GM12878 (cell line): ENCODE results near the gene DNAJB14. TPM values are rescaled to one million over a fixed set of nuclear protein-coding genes. Genes with fewer than 3 reads are reported as not detected.
A peak's percentile ranks its signal among the peaks of the same experiment; 100 is the strongest.

ENCODE experiments used
- ATAC-seq: fragments of 200-7000 bp; cut with Tn5 transposase; 3 replicates; pipeline ENCODE4 v1.9.1; 2020; ENCODE audit warnings: mild to moderate bottlenecking, moderate library complexity
- BruUV-seq: library from RNA; stranded (reverse); fragments of 400-500 nt; replicated peaks from 2 replicates; lab custom pipeline; 2021; lab: Mats Ljungman, UMichigan
- CTCF ChIA-PET: fragments of 300-600 bp; sonication (Branson Sonifier 250); formaldehyde crosslinking; extraction: SDS; loops from one replicate; lab custom pipeline; 2021; ENCODE audit warnings: inconsistent platforms; lab: Yijun Ruan, JAX
- POLR2A ChIA-PET: fragments of 350-600 bp; formaldehyde crosslinking; extraction: SDS; loops from one replicate; lab custom pipeline; 2021; ENCODE audit warnings: inconsistent platforms; lab: Charles Lee
- RAD21 ChIA-PET: fragments of 300-600 bp; sonication (Branson Sonifier 250); formaldehyde crosslinking; loops from one replicate; lab custom pipeline; 2023; ENCODE audit warnings: antibody characterized with exemption; ENCODE audit not compliant: unreplicated experiment; lab: Charles Lee
- SMC1A ChIA-PET: fragments of 300-600 bp; sonication (Branson Sonifier 250); formaldehyde crosslinking; loops from one replicate; lab custom pipeline; 2023; ENCODE audit not compliant: unreplicated experiment, uncharacterized antibody; lab: Charles Lee
- DNase-seq: peaks from one replicate; pipeline ENCODE4 v3.0.0-alpha.2; 2011; ENCODE audit warnings: low read depth, low spot score
- FAIRE-seq: peaks from 3 replicates; lab custom pipeline; 2011; peaks lifted over from hg19 to GRCh38; lab: Jason Lieb, UNC
- H2AFZ ChIP-seq: 2 replicates; pipeline ENCODE4 v1.6.0; 2011; ENCODE audit warnings: low read depth, low read length, control low read depth; ENCODE audit not compliant: control insufficient read depth
- H3K27ac ChIP-seq: 2 replicates; pipeline ENCODE4 v1.5.1; 2011; ENCODE audit warnings: control low read depth; ENCODE audit not compliant: control insufficient read depth, insufficient read depth
- H3K27me3 ChIP-seq, 2 experiments: replicated peaks in 1 of 2; 2 replicates each; pipeline versions ENCODE4 v1.6.0 to v1.6.1; 2011; ENCODE audit warnings: low read length in 1 of 2; ENCODE audit not compliant: control insufficient read depth in 2 of 2, insufficient read depth in 2 of 2
- H3K36me3 ChIP-seq, 2 experiments: 2 replicates each; pipeline ENCODE4 v1.5.1; 2011; ENCODE audit warnings: low read length in 1 of 2; ENCODE audit not compliant: control insufficient read depth in 2 of 2, insufficient read depth in 2 of 2
- H3K4me1 ChIP-seq: 2 replicates; pipeline ENCODE4 v1.6.1; 2011; ENCODE audit warnings: mild to moderate bottlenecking, low read length, moderate library complexity, mixed read lengths; ENCODE audit not compliant: control insufficient read depth, insufficient read depth
- H3K4me2 ChIP-seq: 2 replicates; pipeline ENCODE4 v1.6.0; 2011; ENCODE audit warnings: control low read depth; ENCODE audit not compliant: control insufficient read depth, insufficient read depth
- H3K4me3 ChIP-seq: fragments of 200-600 bp; sonication (generic); 2 replicates; pipeline ENCODE4 v1.5.1; 2016
- H3K79me2 ChIP-seq: 2 replicates; pipeline ENCODE4 v1.6.0; 2011; ENCODE audit warnings: low read length; ENCODE audit not compliant: control insufficient read depth, insufficient read depth
- H3K9ac ChIP-seq: 2 replicates; pipeline ENCODE4 v1.8.0; 2011; ENCODE audit warnings: low read length, control low read depth, mixed read lengths; ENCODE audit not compliant: control insufficient read depth, insufficient read depth
- H3K9me3 ChIP-seq: replicated peaks from 3 replicates; pipeline ENCODE4 v1.5.1; 2011; ENCODE audit warnings: mild to moderate bottlenecking, low read length; ENCODE audit not compliant: control insufficient read depth, insufficient read depth
- H4K20me1 ChIP-seq: 2 replicates; pipeline ENCODE4 v1.6.0; 2011; ENCODE audit not compliant: control insufficient read depth, insufficient read depth
- ATF3 ChIP-seq: IDR thresholded peaks from 2 replicates; pipeline ENCODE4 v1.6.1; 2011; ENCODE audit warnings: low read depth, mild to moderate bottlenecking, low read length, moderate library complexity, borderline replicate concordance; ENCODE audit errors: extremely low read depth
- ATF7 ChIP-seq: fragments of 450-650 bp; IDR thresholded peaks from 2 replicates; pipeline ENCODE4 v1.6.1; 2016; ENCODE audit warnings: low read depth, mild to moderate bottlenecking
- BACH1 ChIP-seq: fragments of 450-650 bp; IDR thresholded peaks from 2 replicates; pipeline ENCODE4 v1.6.1; 2017; ENCODE audit warnings: mild to moderate bottlenecking, borderline replicate concordance
- BRCA1 ChIP-seq: IDR thresholded peaks from 2 replicates; pipeline ENCODE4 v1.6.1; 2011; ENCODE audit warnings: low read depth, low read length, improper control_type of control experiment
- DPF2 ChIP-seq: fragments of 450-650 bp; IDR thresholded peaks from 2 replicates; pipeline ENCODE4 v1.6.1; 2017; ENCODE audit warnings: mild to moderate bottlenecking
- EP300 ChIP-seq, 2 experiments: fragments of 150-350 bp in 1 of 2; IDR thresholded peaks; 2 replicates each; pipeline ENCODE4 v1.6.1; 2011 to 2012; ENCODE audit warnings: low read depth in 2 of 2, low read length in 2 of 2, borderline replicate concordance in 1 of 2, improper control_type of control experiment in 1 of 2, inconsistent platforms in 1 of 2; ENCODE audit not compliant: control insufficient read depth in 1 of 2
- JUNB ChIP-seq: IDR thresholded peaks from 2 replicates; pipeline ENCODE4 v1.6.1; 2016; ENCODE audit warnings: antibody characterized with exemption, mild to moderate bottlenecking
- MEF2A ChIP-seq: IDR thresholded peaks from 2 replicates; pipeline ENCODE4 v1.6.1; 2011; ENCODE audit warnings: low read depth, mild to moderate bottlenecking, low read length, moderate library complexity; ENCODE audit not compliant: insufficient read depth
- NFIC ChIP-seq: IDR thresholded peaks from 2 replicates; pipeline ENCODE4 v1.6.1; 2012; ENCODE audit warnings: low read depth, mild to moderate bottlenecking, inconsistent platforms, low read length, moderate library complexity
- RELA ChIP-seq: fragments of 450-650 bp; IDR thresholded peaks from 2 replicates; pipeline ENCODE4 v1.8.0; 2014; ENCODE audit warnings: borderline replicate concordance; ENCODE audit not compliant: partially characterized antibody
- SMAD1 ChIP-seq: fragments of 450-650 bp; IDR thresholded peaks from 2 replicates; pipeline ENCODE4 v1.6.1; 2018; ENCODE audit warnings: mild to moderate bottlenecking, low read depth; ENCODE audit not compliant: partially characterized antibody
- STAT3 ChIP-seq: IDR thresholded peaks from 2 replicates; pipeline ENCODE4 v1.6.1; 2011; ENCODE audit warnings: low read depth, low read length, improper control_type of control experiment
- TCF3 ChIP-seq: IDR thresholded peaks from 2 replicates; pipeline ENCODE4 v1.6.1; 2012; ENCODE audit warnings: low read depth, mild to moderate bottlenecking, low read length, borderline replicate concordance; ENCODE audit not compliant: insufficient read depth
- WGBS: methylation state at CpG from one replicate; pipeline ENCODE4 v1.1.6; 2016; ENCODE audit warnings: low lambda C conversion rate; ENCODE audit not compliant: insufficient replicate concordance, insufficient coverage; ENCODE audit errors: missing lambda C conversion rate; 5-methylcytosine and 5-hydroxymethylcytosine counted together
- in situ Hi-C: fragments of 300-500 bp; cut with MboI; formaldehyde crosslinking; loops from 9 replicates; pipeline ENCODE4 v1.14.3; 2018; ENCODE audit warnings: mixed read lengths
- intact Hi-C: fragments of 100-400 bp; cut with micrococcal nuclease; formaldehyde crosslinking; loops from one replicate; pipeline ENCODE4 v1.14.2; 2022; ENCODE audit not compliant: unreplicated experiment
- polyA plus RNA-seq, 11 experiments: library from polyadenylated mRNA; depleted of rRNA in 4 of 11; unstranded in 6 of 11; stranded (reverse) in 5 of 11; fragments of >200 nt; fragmentation: Nextera tagmentation in 4 of 11; fragmentation: Illumina TruSeq in 1 of 11; extraction: Ambion mirVana in 4 of 11; extraction: Trizol in 1 of 11; gene quantifications; 1 replicate in 1 of 11; 2 replicates in 10 of 11; pipeline versions ENCODE4 v1.2.1 to v1.2.3, GENCODE V29; 2011 to 2016; ENCODE audit warnings: inconsistent platforms in 2 of 11, missing spikeins in 2 of 11, low read depth in 1 of 11
- total RNA-seq, 4 experiments: library from RNA; depleted of rRNA in 3 of 4; stranded (reverse); fragments of >200 nt in 3 of 4; fragmentation: Illumina TruSeq in 1 of 4; extraction: Trizol in 1 of 4; gene quantifications; 2 replicates each; pipeline versions ENCODE4 v1.2.1 to v1.2.3, GENCODE V29; 2013 to 2021

The DNAJB14 gene
- total and polyA plus RNA-seq, 10 of the 15 experiments (the other 5 are each of a cell fraction or from before 2014, with no cell fraction given): 9.5 to 49.2 (median 27.8) TPM

GRCh38 chr4:99856166-99856565, 90.3 kb downstream of the DNAJB14 start:
- H4K20me1 ChIP-seq: no peaks in the 10 kb centered on the region
- no peaks in the 10 kb centered on the region; the same call in 1 of the 2 replicates for H3K79me2 ChIP-seq
- WGBS: 71% methylated on average over 1 of the region's 1 CpG
- H2AFZ ChIP-seq: no peak overlapping the region
- no peak overlapping the region for H3K9ac ChIP-seq
- SMC1A ChIA-PET: interaction anchor here (0.8 to 8.4 kb wide), 11 partner anchors 9 to 242 kb away, joined by 3 to 55 read pairs (median 6); partner anchors contain the start of gene DAPP1
- in situ Hi-C loops (no loop called here), intact Hi-C loops (no loop called here)
- H3K4me2 ChIP-seq: 0 out of 2 replicates have a peak overlapping the region, but pooled peaks have one; percentile 17
- no peak overlapping the region for H3K4me3 ChIP-seq
- H3K9me3 ChIP-seq: no peaks in the 10 kb centered on the region; the same call in 2 of the 3 replicates
- no peak for FAIRE-seq
- H3K27me3 ChIP-seq: no peaks in the 10 kb centered on the region
- peaks cover 42% of the 10 kb centered on the region for H3K4me1 ChIP-seq
- TF ChIP-seq NFIC (0 out of 2 replicates have a peak, but pooled peaks have one; percentile 7), ATF3 (no peak)
- TF ChIP-seq, all 136 proteins: peak for 1
- POLR2A ChIA-PET: interaction anchor here (1.1 to 2.7 kb wide), 3 partner anchors 35 to 43 kb away, joined by 3 to 11 read pairs (median 4); no protein-coding TSS in a partner anchor
- BruUV-seq: no TSS peak
- RAD21 ChIA-PET: interaction anchor here (0.8 to 7.4 kb wide), 6 partner anchors 35 to 92 kb away, joined by 3 to 43 read pairs (median 6); partner anchors contain the start of genes DAPP1 and LAMTOR3
- CTCF ChIA-PET: interaction anchor here (1.2 to 2.9 kb wide), 9 partner anchors 27 to 93 kb away, joined by 3 to 14 read pairs (median 4); partner anchors contain the start of gene DAPP1
- Histone ChIP-seq H3K36me3 (peaks cover 4 to 14% of the 10 kb centered on the region in 2 experiments), H3K27ac (peak overlapping the region; percentile 58)
- ATAC-seq (no peak), DNase-seq (no peak)

GRCh38 chr4:99855678-99856077, 90.7 kb downstream of the DNAJB14 start:
- Histone ChIP-seq H2AFZ (no peak overlapping the region), H3K27ac (peak overlapping the region; percentile 58; the same call in 1 of the 2 replicates), H3K36me3 (peaks cover 4 to 12% of the 10 kb centered on the region in 2 experiments), H3K4me1 (peaks cover 43% of the 10 kb centered on the region), H3K4me2 (0 out of 2 replicates have a peak overlapping the region, but pooled peaks have one; percentile 15), H3K4me3 (no peak overlapping the region), H3K79me2 (no peaks in the 10 kb centered on the region), H3K9me3 (no peaks in the 10 kb centered on the region; the same call in 2 of the 3 replicates), H3K9ac (no peak overlapping the region), H4K20me1 (no peaks in the 10 kb centered on the region), H3K27me3 (no peaks in the 10 kb centered on the region)
- POLR2A ChIA-PET: interaction anchor here (1.1 to 2.7 kb wide), 3 partner anchors 34 to 42 kb away, joined by 3 to 11 read pairs (median 4); no protein-coding TSS in a partner anchor
- in situ Hi-C loops: no loop called here
- FAIRE-seq (no peak), ATAC-seq (peak; percentile 28), DNase-seq (peak; percentile 53)
- WGBS: 0% methylated on average over 1 of the region's 1 CpG
- CTCF ChIA-PET: interaction anchor here (1.2 to 2.9 kb wide), 8 partner anchors 27 to 93 kb away, joined by 3 to 14 read pairs (median 4); partner anchors contain the start of gene DAPP1
- no TSS peak for BruUV-seq
- SMC1A ChIA-PET: interaction anchor here (0.8 to 8.4 kb wide), 11 partner anchors 10 to 92 kb away, joined by 3 to 55 read pairs (median 6); partner anchors contain the start of gene DAPP1
- RAD21 ChIA-PET: interaction anchor here (0.8 to 7.4 kb wide), 5 partner anchors 34 to 93 kb away, joined by 3 to 43 read pairs (median 5); partner anchors contain the start of genes DAPP1 and LAMTOR3
- intact Hi-C loops: no loop called here
- TF ChIP-seq ATF7: no peak
- no peak for TF ChIP-seq DPF2
- no peak for TF ChIP-seq ATF3
- TF ChIP-seq SMAD1: no peak
- no peak for TF ChIP-seq TCF3
- TF ChIP-seq BRCA1: no peak
- TF ChIP-seq NFIC: peak; percentile 22; the same call in 1 of the 2 replicates
- no peak for TF ChIP-seq BACH1
- 0 out of 4 replicates have a peak, but pooled peaks of 1 of the 2 experiments have one; percentile 9 for TF ChIP-seq EP300 (IDR thresholded peaks at IDR 0.05; ENCODE audit: borderline replicate concordance in 1 of 2, control insufficient read depth in 1 of 2, low read depth in 2 of 2, low read length in 2 of 2)
- no peak for TF ChIP-seq RELA
- 0 out of 2 replicates have a peak, but pooled peaks have one; percentile 40 for TF ChIP-seq MEF2A
- TF ChIP-seq STAT3: no peak
- TF ChIP-seq JUNB: no peak
